ENCODE data around the gene PPARA. TPM values are rescaled to one million over a fixed set of nuclear protein-coding genes. Genes with fewer than 3 reads are reported as not detected.
"Not testable (repeated sequence)": the region's sequence is repeated elsewhere in the genome, so short reads cannot be mapped to it uniquely, and the experiment has no call there.

Gene PPARA
- total RNA-seq, 1 experiment from 2014 or later = 4.9 TPM

GRCh38 chr22:46125816-46126765, 24.2 kb upstream of the PPARA start:
- H3K4me3 ChIP-seq = no peak overlapping the region
- no peaks in the 10 kb centered on the region for H3K36me3 ChIP-seq
- no peak for DNase-seq (ENCODE audit: low read depth in 1 of 2, low spot score in 2 of 2)
- no peaks in the 10 kb centered on the region for H3K9me3 ChIP-seq (replicated peaks)
- peaks cover 3% of the 10 kb centered on the region; the same call in 1 of the 2 replicates for H3K4me1 ChIP-seq (replicated peaks)
- H3K27ac ChIP-seq = no peak overlapping the region
- no peaks in the 10 kb centered on the region for H3K27me3 ChIP-seq (replicated peaks)

- no peaks in the 10 kb centered on the region for H3K27me3 ChIP-seq (replicated peaks)
- no peak overlapping the region for H3K27ac ChIP-seq
- no peaks in the 10 kb centered on the region for H3K9me3 ChIP-seq (replicated peaks)
- H3K4me3 ChIP-seq = no peak overlapping the region
- no peaks in the 10 kb centered on the region for H3K36me3 ChIP-seq
- no peak for DNase-seq (ENCODE audit: low read depth in 1 of 2, low spot score in 2 of 2)
- peaks cover 3% of the 10 kb centered on the region; the same call in 1 of the 2 replicates for H3K4me1 ChIP-seq (replicated peaks)
These were observed 23.4 kb upstream of the PPARA start for GRCh38 chr22:46126853-46127385.

- Histone ChIP-seq H3K4me3 (no peak overlapping the region), H3K27me3 (replicated peaks) (no peaks in the 10 kb centered on the region)
These were observed 22.8 kb upstream of the PPARA start for GRCh38 chr22:46127556-46127955.

GRCh38 chr22:46128606-46129005, 21.7 kb upstream of the PPARA start:
- DNase-seq (ENCODE audit: low read depth in 1 of 2, low spot score in 2 of 2) = no peak
- no peak overlapping the region for H3K4me3 ChIP-seq
- H3K9me3 ChIP-seq (replicated peaks) = no peaks in the 10 kb centered on the region
- H3K27me3 ChIP-seq (replicated peaks) = no peaks in the 10 kb centered on the region
- H3K4me1 ChIP-seq (replicated peaks) = no peaks in the 10 kb centered on the region
- H3K36me3 ChIP-seq = no peaks in the 10 kb centered on the region
- no peak overlapping the region for H3K27ac ChIP-seq

More at GRCh38 chr22:46127556-46127955, 22.8 kb upstream of the PPARA start:
- Histone ChIP-seq H3K36me3 (no peaks in the 10 kb centered on the region), H3K4me1 (replicated peaks) (peaks cover 2% of the 10 kb centered on the region; the same call in 1 of the 2 replicates), H3K27ac (no peak overlapping the region), H3K9me3 (replicated peaks) (no peaks in the 10 kb centered on the region)
- DNase-seq (ENCODE audit: low read depth in 1 of 2, low spot score in 2 of 2) = no peak

GRCh38 chr22:46129390-46130041, 20.8 kb upstream of the PPARA start:
- Histone ChIP-seq H3K27ac (no peak overlapping the region), H3K4me1 (replicated peaks) (no peaks in the 10 kb centered on the region), H3K9me3 (replicated peaks) (no peaks in the 10 kb centered on the region), H3K27me3 (replicated peaks) (no peaks in the 10 kb centered on the region), H3K4me3 (no peak overlapping the region), H3K36me3 (no peaks in the 10 kb centered on the region)
- no peak for DNase-seq (ENCODE audit: low read depth in 1 of 2, low spot score in 2 of 2)

GRCh38 chr22:46131151-46131587, 19.2 kb upstream of the PPARA start:
- Histone ChIP-seq H3K27me3 (replicated peaks) (no peaks in the 10 kb centered on the region), H3K4me1 (replicated peaks) (no peaks in the 10 kb centered on the region), H3K36me3 (no peaks in the 10 kb centered on the region), H3K4me3 (no peak overlapping the region), H3K27ac (no peak overlapping the region), H3K9me3 (replicated peaks) (no peaks in the 10 kb centered on the region)
- no peak for DNase-seq (ENCODE audit: low read depth in 1 of 2, low spot score in 2 of 2)

- H3K36me3 ChIP-seq; DNase-seq (ENCODE audit: low read depth in 1 of 2, low spot score in 2 of 2); H3K4me3 ChIP-seq; H3K27ac ChIP-seq; H3K4me1 ChIP-seq (replicated peaks); H3K27me3 ChIP-seq (replicated peaks); H3K9me3 ChIP-seq (replicated peaks): not testable (repeated sequence)
These were observed 18.0 kb upstream of the PPARA start for GRCh38 chr22:46132193-46132829.

- no peaks in the 10 kb centered on the region for H3K9me3 ChIP-seq (replicated peaks)
- DNase-seq (ENCODE audit: low read depth in 1 of 2, low spot score in 2 of 2) = no peak
- H3K4me1 ChIP-seq (replicated peaks) = no peaks in the 10 kb centered on the region
These were observed 17.3 kb upstream of the PPARA start for GRCh38 chr22:46132830-46133587.

GRCh38 chr22:46133588-46133855, 16.8 kb upstream of the PPARA start:
- Histone ChIP-seq H3K4me1 (replicated peaks) (no peaks in the 10 kb centered on the region), H3K27ac (no peak overlapping the region), H3K4me3 (no peak overlapping the region), H3K9me3 (replicated peaks) (no peaks in the 10 kb centered on the region), H3K27me3 (replicated peaks) (no peaks in the 10 kb centered on the region), H3K36me3 (no peaks in the 10 kb centered on the region)
- DNase-seq (ENCODE audit: low read depth in 1 of 2, low spot score in 2 of 2) = no peak

More at GRCh38 chr22:46132830-46133587, 17.3 kb upstream of the PPARA start:
- Histone ChIP-seq H3K4me3 (no peak overlapping the region), H3K27ac (no peak overlapping the region), H3K27me3 (replicated peaks) (no peaks in the 10 kb centered on the region), H3K36me3 (no peaks in the 10 kb centered on the region)

- DNase-seq (ENCODE audit: low read depth in 1 of 2, low spot score in 2 of 2) = no peak
- no peak overlapping the region for H3K27ac ChIP-seq
- H3K4me3 ChIP-seq = no peak overlapping the region
These were observed 16.1 kb upstream of the PPARA start for GRCh38 chr22:46134111-46134705.

GRCh38 chr22:46135611-46136485, 14.5 kb upstream of the PPARA start:
- DNase-seq (ENCODE audit: low read depth in 1 of 2, low spot score in 2 of 2) = no peak
- Histone ChIP-seq H3K9me3 (replicated peaks) (no peaks in the 10 kb centered on the region), H3K27me3 (replicated peaks) (no peaks in the 10 kb centered on the region), H3K4me3 (no peak overlapping the region), H3K36me3 (no peaks in the 10 kb centered on the region), H3K27ac (no peak overlapping the region), H3K4me1 (replicated peaks) (no peaks in the 10 kb centered on the region)

More at GRCh38 chr22:46134111-46134705, 16.1 kb upstream of the PPARA start:
- Histone ChIP-seq H3K27me3 (replicated peaks) (no peaks in the 10 kb centered on the region), H3K36me3 (no peaks in the 10 kb centered on the region), H3K9me3 (replicated peaks) (no peaks in the 10 kb centered on the region), H3K4me1 (replicated peaks) (no peaks in the 10 kb centered on the region)

GRCh38 chr22:46136486-46137217, 13.7 kb upstream of the PPARA start:
- H3K9me3 ChIP-seq (replicated peaks) = no peaks in the 10 kb centered on the region

More at GRCh38 chr22:46136486-46137217, 13.7 kb upstream of the PPARA start:
- no peaks in the 10 kb centered on the region for H3K4me1 ChIP-seq (replicated peaks)
- H3K4me3 ChIP-seq = no peak overlapping the region
- no peaks in the 10 kb centered on the region for H3K27me3 ChIP-seq (replicated peaks)
- H3K36me3 ChIP-seq = no peaks in the 10 kb centered on the region
- no peak overlapping the region for H3K27ac ChIP-seq
- no peak for DNase-seq (ENCODE audit: low read depth in 1 of 2, low spot score in 2 of 2)
